Measurements from ENCODE around the gene ACTA2.

ACTA2 gene

DNA sequence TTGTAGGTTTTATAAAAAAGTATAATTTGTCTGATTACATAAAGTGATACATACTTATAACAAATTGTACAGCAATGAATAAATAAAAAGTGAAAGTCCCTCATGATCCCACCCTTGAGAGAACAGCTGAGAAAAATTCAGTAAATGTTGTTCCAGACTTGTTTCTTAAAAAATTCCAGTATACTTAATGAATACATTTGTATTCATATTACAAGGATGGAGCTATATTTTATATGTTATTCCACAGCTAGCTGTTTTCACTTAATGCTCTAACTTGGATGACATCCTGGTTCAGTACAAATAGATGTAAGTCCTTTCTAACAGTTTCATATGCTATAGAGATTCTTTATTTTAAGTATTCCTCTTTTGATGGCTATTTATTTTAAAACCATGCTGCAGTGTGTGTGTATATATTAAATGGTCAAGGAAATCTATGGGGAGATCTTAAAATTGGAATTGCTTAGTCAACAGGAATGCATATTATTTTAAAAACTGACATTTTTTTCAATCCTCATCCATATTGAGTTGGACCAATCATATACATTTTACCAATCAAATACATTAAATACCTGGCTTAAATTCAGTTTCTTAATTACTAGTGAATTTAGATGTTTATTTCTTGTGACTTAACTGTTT lies 63.6 kb downstream of the ACTA2 start:
- TF ChIP-seq, protein P1, sequence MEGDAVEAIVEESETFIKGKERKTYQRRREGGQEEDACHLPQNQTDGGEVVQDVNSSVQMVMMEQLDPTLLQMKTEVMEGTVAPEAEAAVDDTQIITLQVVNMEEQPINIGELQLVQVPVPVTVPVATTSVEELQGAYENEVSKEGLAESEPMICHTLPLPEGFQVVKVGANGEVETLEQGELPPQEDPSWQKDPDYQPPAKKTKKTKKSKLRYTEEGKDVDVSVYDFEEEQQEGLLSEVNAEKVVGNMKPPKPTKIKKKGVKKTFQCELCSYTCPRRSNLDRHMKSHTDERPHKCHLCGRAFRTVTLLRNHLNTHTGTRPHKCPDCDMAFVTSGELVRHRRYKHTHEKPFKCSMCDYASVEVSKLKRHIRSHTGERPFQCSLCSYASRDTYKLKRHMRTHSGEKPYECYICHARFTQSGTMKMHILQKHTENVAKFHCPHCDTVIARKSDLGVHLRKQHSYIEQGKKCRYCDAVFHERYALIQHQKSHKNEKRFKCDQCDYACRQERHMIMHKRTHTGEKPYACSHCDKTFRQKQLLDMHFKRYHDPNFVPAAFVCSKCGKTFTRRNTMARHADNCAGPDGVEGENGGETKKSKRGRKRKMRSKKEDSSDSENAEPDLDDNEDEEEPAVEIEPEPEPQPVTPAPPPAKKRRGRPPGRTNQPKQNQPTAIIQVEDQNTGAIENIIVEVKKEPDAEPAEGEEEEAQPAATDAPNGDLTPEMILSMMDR (IDR thresholded peaks at IDR 0.05; ENCODE audit: unreplicated experiment in 3 of 3): no peak
- Mint-ChIP-seq H3K36me3 (ENCODE audit: low read depth) (no peaks in the 10 kb centered on the region), H3K9me3 (no peaks in the 10 kb centered on the region), H3K4me1 (no peaks in the 10 kb centered on the region), H3K27ac (no peak overlapping the region), H3K4me3 (no peak overlapping the region), H3K27me3 (ENCODE audit: low read depth) (no peaks in the 10 kb centered on the region)

DNA sequence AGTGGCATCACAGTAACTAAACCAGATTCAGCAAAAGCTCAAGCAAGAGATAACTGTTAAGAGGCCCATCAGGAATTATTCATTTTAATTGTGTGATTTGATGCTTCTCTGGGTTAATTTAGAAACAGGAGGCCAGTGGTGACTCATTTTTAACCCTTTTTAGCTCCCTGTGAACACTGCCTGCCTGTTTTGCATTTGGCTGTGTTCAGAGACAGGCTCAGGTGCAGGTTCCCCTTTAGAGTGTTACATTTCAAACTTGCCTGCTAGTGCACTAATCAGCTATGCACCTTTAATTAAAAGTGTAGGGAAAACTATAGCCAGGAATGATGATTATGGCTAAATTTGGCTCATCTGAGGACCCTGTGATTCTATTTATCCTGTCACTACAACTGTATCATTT lies 66.0 kb downstream of the ACTA2 start:
- no peaks in the 10 kb centered on the region for H3K9me3 Mint-ChIP-seq
- peaks cover 14% of the 10 kb centered on the region for H3K4me1 Mint-ChIP-seq
- no peak overlapping the region for H3K27ac Mint-ChIP-seq
- TF ChIP-seq, protein P1 (IDR thresholded peaks at IDR 0.05; ENCODE audit: unreplicated experiment in 3 of 3): no peak
- H3K36me3 Mint-ChIP-seq (ENCODE audit: low read depth): no peaks in the 10 kb centered on the region
- no peaks in the 10 kb centered on the region for H3K27me3 Mint-ChIP-seq (ENCODE audit: low read depth)
- H3K4me3 Mint-ChIP-seq: no peak overlapping the region
